ENCODE measurements around the gene HNRNPH3.

HNRNPH3 gene

GRCh38 chr10:68332259-68333057, 594 bp downstream of the HNRNPH3 start, which contains the start of gene PBLD:
Gene PBLD, minus strand, starts transcription at chr10:68332928. Its CDS starts 26,084 bp downstream, at chr10:68306844.
- H3K27me3 ChIP-seq (ENCODE audit: control insufficient read depth in 1 of 2, insufficient read depth in 2 of 2, low read length in 2 of 2), result no peaks in the 10 kb centered on the region
- H3K9me3 ChIP-seq (ENCODE audit: control insufficient read depth in 2 of 2, low read length in 2 of 2), result no peaks in the 10 kb centered on the region
- no peaks in the 10 kb centered on the region for H3K36me3 ChIP-seq (ENCODE audit: control insufficient read depth in 2 of 2, insufficient read depth in 2 of 2, low read length in 2 of 2)
- H3K27ac ChIP-seq (ENCODE audit: low read length), result peak within 1 kb of the TSS; percentile 98
- peaks cover 22% of the 10 kb centered on the region for H3K4me1 ChIP-seq (ENCODE audit: control insufficient read depth, insufficient read depth, low read length)
- peak within 1 kb of the TSS; percentile 99 to 100 for H3K9ac ChIP-seq (ENCODE audit: low read length in 2 of 2)
- H3K4me3 ChIP-seq (ENCODE audit: low read length in 2 of 2), result peak within 1 kb of the TSS; percentile 93 to 95

GRCh38 chr10:68333058-68333395, 1.2 kb downstream of the HNRNPH3 start:
- Histone ChIP-seq H3K36me3 (ENCODE audit: control insufficient read depth in 2 of 2, insufficient read depth in 2 of 2, low read length in 2 of 2) (no peaks in the 10 kb centered on the region), H3K4me1 (ENCODE audit: control insufficient read depth, insufficient read depth, low read length) (peaks cover 26% of the 10 kb centered on the region), H3K27ac (ENCODE audit: low read length) (peak overlapping the region; percentile 98), H3K27me3 (ENCODE audit: control insufficient read depth in 1 of 2, insufficient read depth in 2 of 2, low read length in 2 of 2) (no peaks in the 10 kb centered on the region), H3K4me3 (ENCODE audit: low read length in 2 of 2) (peak overlapping the region; percentile 93 to 95), H3K9ac (ENCODE audit: low read length in 2 of 2) (peak overlapping the region; percentile 99 to 100), H3K9me3 (ENCODE audit: control insufficient read depth in 2 of 2, low read length in 2 of 2) (no peaks in the 10 kb centered on the region)

- Histone ChIP-seq H3K9ac (ENCODE audit: low read length in 2 of 2) (peak overlapping the region; percentile 99 to 100), H3K4me1 (ENCODE audit: control insufficient read depth, insufficient read depth, low read length) (peaks cover 26% of the 10 kb centered on the region), H3K36me3 (ENCODE audit: control insufficient read depth in 2 of 2, insufficient read depth in 2 of 2, low read length in 2 of 2) (peaks cover 5% of the 10 kb centered on the region in 2 donors), H3K27ac (ENCODE audit: low read length) (peak overlapping the region; percentile 98), H3K9me3 (ENCODE audit: control insufficient read depth in 2 of 2, low read length in 2 of 2) (no peaks in the 10 kb centered on the region), H3K4me3 (ENCODE audit: low read length in 2 of 2) (peak overlapping the region; percentile 93 to 95), H3K27me3 (ENCODE audit: control insufficient read depth in 1 of 2, insufficient read depth in 2 of 2, low read length in 2 of 2) (no peaks in the 10 kb centered on the region)
Measured at GRCh38 chr10:68333440-68334431, 1.9 kb downstream of the HNRNPH3 start.

DNA sequence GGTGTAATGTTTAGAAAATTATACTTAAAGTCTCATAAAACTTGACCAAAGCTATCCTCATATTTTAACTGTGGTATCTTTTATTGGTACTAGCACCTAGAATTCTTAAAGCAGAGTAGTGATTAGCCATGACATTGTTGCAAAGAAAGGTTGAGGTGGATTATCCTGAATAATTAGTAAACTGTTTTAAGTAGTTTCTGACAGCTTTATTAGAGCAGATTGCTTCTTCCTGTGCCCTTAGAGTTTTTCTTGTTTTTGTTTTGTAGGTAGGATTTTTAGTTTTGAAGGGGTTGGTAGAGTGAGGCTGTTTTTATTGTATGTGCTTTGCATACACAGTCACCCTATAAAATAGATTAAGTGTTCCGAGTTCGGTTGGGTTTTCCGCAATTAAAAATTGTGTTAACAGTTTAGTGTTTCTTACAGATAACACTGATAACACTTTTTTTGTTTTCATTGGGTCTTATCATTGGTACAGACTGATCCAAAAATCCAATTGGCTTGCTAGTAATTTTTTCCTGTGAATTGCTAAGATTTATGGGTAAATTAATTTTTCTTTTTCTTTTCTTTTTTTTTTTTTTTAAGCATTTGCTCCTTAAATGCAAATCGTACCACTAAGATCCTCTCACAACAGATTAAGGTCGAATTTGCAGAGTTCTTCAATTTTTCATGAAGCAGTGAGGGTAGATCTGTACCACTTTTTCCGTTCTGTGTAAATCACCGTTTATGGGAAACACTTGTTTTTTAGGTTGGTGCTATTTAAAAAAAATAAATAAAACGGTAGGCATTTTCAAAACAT, 3.0 kb downstream of the HNRNPH3 start:
- no peak overlapping the region for H3K27ac ChIP-seq (ENCODE audit: low read length)
- H3K4me3 ChIP-seq (ENCODE audit: low read length in 2 of 2), result peak overlapping the region; percentile 93 to 95
- peak overlapping the region in 1 of 2 donors; percentile 100 for H3K9ac ChIP-seq (ENCODE audit: low read length in 2 of 2)
- peaks cover 11 to 14% of the 10 kb centered on the region in 2 donors for H3K36me3 ChIP-seq (ENCODE audit: control insufficient read depth in 2 of 2, insufficient read depth in 2 of 2, low read length in 2 of 2)
- peaks cover 26% of the 10 kb centered on the region for H3K4me1 ChIP-seq (ENCODE audit: control insufficient read depth, insufficient read depth, low read length)
- H3K9me3 ChIP-seq (ENCODE audit: control insufficient read depth in 2 of 2, low read length in 2 of 2), result no peaks in the 10 kb centered on the region
- H3K27me3 ChIP-seq (ENCODE audit: control insufficient read depth in 1 of 2, insufficient read depth in 2 of 2, low read length in 2 of 2), result no peaks in the 10 kb centered on the region

GRCh38 chr10:68336754-68337351, 5.0 kb downstream of the HNRNPH3 start:
- Histone ChIP-seq H3K9ac (ENCODE audit: low read length in 2 of 2) (no peak overlapping the region), H3K36me3 (ENCODE audit: control insufficient read depth in 2 of 2, insufficient read depth in 2 of 2, low read length in 2 of 2) (peaks cover 26 to 33% of the 10 kb centered on the region in 2 donors), H3K9me3 (ENCODE audit: control insufficient read depth in 2 of 2, low read length in 2 of 2) (no peaks in the 10 kb centered on the region), H3K27ac (ENCODE audit: low read length) (no peak overlapping the region), H3K4me3 (ENCODE audit: low read length in 2 of 2) (no peak overlapping the region), H3K27me3 (ENCODE audit: control insufficient read depth in 1 of 2, insufficient read depth in 2 of 2, low read length in 2 of 2) (no peaks in the 10 kb centered on the region), H3K4me1 (ENCODE audit: control insufficient read depth, insufficient read depth, low read length) (peaks cover 17% of the 10 kb centered on the region)

GRCh38 chr10:68340358-68341080, 8.7 kb downstream of the HNRNPH3 start:
- Histone ChIP-seq H3K9me3 (ENCODE audit: control insufficient read depth in 2 of 2, low read length in 2 of 2) (no peaks in the 10 kb centered on the region), H3K4me3 (ENCODE audit: low read length in 2 of 2) (no peak overlapping the region), H3K4me1 (ENCODE audit: control insufficient read depth, insufficient read depth, low read length) (peaks cover 17% of the 10 kb centered on the region), H3K27ac (ENCODE audit: low read length) (no peak overlapping the region), H3K36me3 (ENCODE audit: control insufficient read depth in 2 of 2, insufficient read depth in 2 of 2, low read length in 2 of 2) (peaks cover 33 to 40% of the 10 kb centered on the region in 2 donors), H3K9ac (ENCODE audit: low read length in 2 of 2) (no peak overlapping the region), H3K27me3 (ENCODE audit: control insufficient read depth in 1 of 2, insufficient read depth in 2 of 2, low read length in 2 of 2) (no peaks in the 10 kb centered on the region)

DNA sequence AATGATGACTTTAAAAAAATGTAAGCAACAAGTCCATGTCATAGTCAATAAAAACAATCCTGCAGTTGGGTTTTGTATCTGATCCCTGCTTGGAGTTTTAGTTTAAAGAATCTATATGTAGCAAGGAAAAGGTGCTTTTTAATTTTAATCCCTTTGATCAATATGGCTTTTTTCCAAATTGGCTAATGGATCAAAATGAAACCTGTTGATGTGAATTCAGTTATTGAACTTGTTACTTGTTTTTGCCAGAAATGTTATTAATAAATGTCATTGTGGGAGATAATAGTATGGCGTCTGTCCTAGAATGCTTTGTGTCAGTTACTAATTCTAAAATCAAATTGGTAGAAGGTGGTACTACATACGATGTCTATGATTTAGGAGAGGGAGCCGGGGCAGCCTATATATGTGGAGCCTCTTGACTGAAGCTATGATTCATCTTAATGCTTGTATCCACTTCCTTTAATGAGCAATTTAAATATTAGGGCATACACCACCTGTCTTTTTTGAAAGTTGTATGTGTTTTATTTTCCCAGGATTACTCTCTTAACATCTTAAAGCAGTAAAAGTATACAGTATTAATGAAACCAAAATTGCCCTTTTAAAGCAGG, 11.1 kb downstream of the HNRNPH3 start:
- Histone ChIP-seq H3K36me3 (ENCODE audit: control insufficient read depth in 2 of 2, insufficient read depth in 2 of 2, low read length in 2 of 2) (peaks cover 35 to 44% of the 10 kb centered on the region in 2 donors), H3K27ac (ENCODE audit: low read length) (no peak overlapping the region), H3K9ac (ENCODE audit: low read length in 2 of 2) (no peak overlapping the region), H3K4me1 (ENCODE audit: control insufficient read depth, insufficient read depth, low read length) (no peaks in the 10 kb centered on the region), H3K27me3 (ENCODE audit: control insufficient read depth in 1 of 2, insufficient read depth in 2 of 2, low read length in 2 of 2) (no peaks in the 10 kb centered on the region), H3K4me3 (ENCODE audit: low read length in 2 of 2) (no peak overlapping the region), H3K9me3 (ENCODE audit: control insufficient read depth in 2 of 2, low read length in 2 of 2) (no peaks in the 10 kb centered on the region)

GRCh38 chr10:68345621-68346020, 13.8 kb downstream of the HNRNPH3 start:
- peaks cover 18 to 25% of the 10 kb centered on the region in 2 donors for H3K36me3 ChIP-seq (ENCODE audit: control insufficient read depth in 2 of 2, insufficient read depth in 2 of 2, low read length in 2 of 2)
- H3K27ac ChIP-seq (ENCODE audit: low read length), result no peak overlapping the region
- H3K4me3 ChIP-seq (ENCODE audit: low read length in 2 of 2), result no peak overlapping the region
- H3K27me3 ChIP-seq (ENCODE audit: control insufficient read depth in 1 of 2, insufficient read depth in 2 of 2, low read length in 2 of 2), result no peaks in the 10 kb centered on the region
- no peaks in the 10 kb centered on the region for H3K9me3 ChIP-seq (ENCODE audit: control insufficient read depth in 2 of 2, low read length in 2 of 2)
- H3K9ac ChIP-seq (ENCODE audit: low read length in 2 of 2), result no peak overlapping the region
- no peaks in the 10 kb centered on the region for H3K4me1 ChIP-seq (ENCODE audit: control insufficient read depth, insufficient read depth, low read length)

DNA sequence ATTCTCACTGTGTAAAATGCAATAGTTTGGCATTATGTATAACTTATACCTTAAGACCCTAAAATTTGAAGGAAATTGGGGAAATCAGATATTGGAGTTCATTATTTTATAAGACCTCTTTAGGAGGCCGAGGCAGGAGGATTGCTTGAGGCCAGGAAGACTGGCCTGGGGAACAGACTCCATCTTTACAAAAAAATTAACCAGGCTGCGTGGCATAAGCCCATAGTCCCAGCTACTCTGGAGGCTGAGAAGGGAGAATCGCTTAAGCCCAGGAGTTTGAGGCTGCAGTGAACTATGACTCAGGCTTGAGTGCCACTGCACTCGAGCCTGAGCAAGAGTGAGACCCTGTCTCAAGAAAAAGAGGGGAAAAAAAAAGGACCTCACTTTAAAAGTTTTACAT, 14.9 kb downstream of the HNRNPH3 start:
- Histone ChIP-seq H3K27me3 (ENCODE audit: control insufficient read depth in 1 of 2, insufficient read depth in 2 of 2, low read length in 2 of 2) (no peaks in the 10 kb centered on the region), H3K9me3 (ENCODE audit: control insufficient read depth in 2 of 2, low read length in 2 of 2) (no peaks in the 10 kb centered on the region), H3K9ac (ENCODE audit: low read length in 2 of 2) (no peak overlapping the region), H3K4me1 (ENCODE audit: control insufficient read depth, insufficient read depth, low read length) (no peaks in the 10 kb centered on the region), H3K4me3 (ENCODE audit: low read length in 2 of 2) (no peak overlapping the region), H3K27ac (ENCODE audit: low read length) (no peak overlapping the region), H3K36me3 (ENCODE audit: control insufficient read depth in 2 of 2, insufficient read depth in 2 of 2, low read length in 2 of 2) (peaks cover 8 to 17% of the 10 kb centered on the region in 2 donors)

Data from stomach smooth muscle (tissue), 2 donors.